ENCODE data around the gene COX7B2.

The COX7B2 gene

GRCh38 chr4:46886711-46887110, 22.3 kb downstream of the COX7B2 start:
- DNase-seq, result no peak

DNA sequence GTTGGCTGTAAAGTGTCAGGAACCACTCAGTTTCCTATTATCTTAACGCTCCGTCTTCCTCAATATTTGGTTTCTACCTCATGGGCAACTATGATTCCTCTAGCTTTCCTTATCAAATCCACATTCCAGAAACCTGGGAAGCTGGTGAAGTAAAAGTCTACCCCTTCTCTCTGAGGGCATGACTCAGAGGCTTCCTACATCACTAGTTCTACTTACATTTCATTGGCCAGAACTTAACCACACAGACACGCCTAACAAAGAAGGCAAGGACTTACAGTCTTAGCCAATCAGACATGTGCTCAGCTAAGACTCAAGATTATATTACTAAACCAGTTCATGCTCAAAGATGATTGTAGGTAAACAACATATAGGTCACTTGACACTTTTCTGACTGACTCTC, 30.4 kb downstream of the COX7B2 start:
- DNase-seq, result no peak

- DNase-seq, result no peak
Measured at GRCh38 chr4:46874811-46875210, 34.2 kb downstream of the COX7B2 start.

GRCh38 chr4:46870411-46870810, 38.6 kb downstream of the COX7B2 start:
- DNase-seq, result no peak

GRCh38 chr4:46856333-46856732, 52.7 kb downstream of the COX7B2 start:
- DNase-seq, result no peak

DNA sequence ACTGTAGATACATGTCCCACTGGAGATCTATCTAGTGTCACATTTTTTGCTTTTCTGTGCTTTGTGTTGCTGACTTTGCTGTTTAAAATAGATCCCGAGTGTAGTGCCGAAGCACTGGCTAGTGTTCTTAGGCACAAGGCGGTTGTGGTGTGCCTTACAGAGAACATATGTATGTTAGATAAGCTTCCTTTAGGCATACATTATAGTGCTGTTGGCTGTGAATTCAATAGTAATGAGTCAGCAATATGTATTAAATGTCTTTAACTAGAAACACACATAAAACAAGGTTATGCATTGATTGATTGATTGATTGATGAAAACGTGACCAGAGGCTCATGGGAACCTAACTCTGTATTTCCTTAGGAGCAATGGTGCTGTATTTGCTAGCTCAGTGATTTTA, 56.2 kb downstream of the COX7B2 start:
- DNase-seq, result no peak

- no peak for DNase-seq
Measured at GRCh38 chr4:46850026-46850425, 59.0 kb downstream of the COX7B2 start.

GRCh38 chr4:46844325-46844917, 64.6 kb downstream of the COX7B2 start:
- DNase-seq, result peak; percentile 15

DNA sequence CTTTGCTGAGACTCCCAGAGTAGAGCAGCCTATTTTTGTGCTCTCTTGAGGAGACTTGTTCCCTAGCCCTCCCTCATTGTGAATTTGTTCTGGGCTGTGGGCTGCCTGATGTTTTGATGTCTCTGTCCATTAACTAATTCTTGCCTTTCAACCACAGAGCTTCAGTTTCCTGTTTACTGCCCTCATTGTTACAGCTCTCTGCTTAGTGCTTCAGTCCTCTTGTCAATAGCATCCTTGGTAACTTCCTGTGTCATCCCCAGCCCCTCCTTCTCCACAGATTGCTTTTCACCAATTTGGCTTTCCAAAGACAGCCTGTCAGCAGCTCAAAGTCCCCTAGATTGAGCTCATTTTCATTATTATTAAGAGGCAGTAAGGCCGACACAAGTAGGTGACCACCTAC, 69.9 kb downstream of the COX7B2 start:
- DNase-seq, result no peak

- DNase-seq, result no peak
Measured at GRCh38 chr4:46837639-46838038, 71.4 kb downstream of the COX7B2 start.

- DNase-seq, result no peak
Measured at GRCh38 chr4:46836584-46836983, 72.5 kb downstream of the COX7B2 start.

DNA sequence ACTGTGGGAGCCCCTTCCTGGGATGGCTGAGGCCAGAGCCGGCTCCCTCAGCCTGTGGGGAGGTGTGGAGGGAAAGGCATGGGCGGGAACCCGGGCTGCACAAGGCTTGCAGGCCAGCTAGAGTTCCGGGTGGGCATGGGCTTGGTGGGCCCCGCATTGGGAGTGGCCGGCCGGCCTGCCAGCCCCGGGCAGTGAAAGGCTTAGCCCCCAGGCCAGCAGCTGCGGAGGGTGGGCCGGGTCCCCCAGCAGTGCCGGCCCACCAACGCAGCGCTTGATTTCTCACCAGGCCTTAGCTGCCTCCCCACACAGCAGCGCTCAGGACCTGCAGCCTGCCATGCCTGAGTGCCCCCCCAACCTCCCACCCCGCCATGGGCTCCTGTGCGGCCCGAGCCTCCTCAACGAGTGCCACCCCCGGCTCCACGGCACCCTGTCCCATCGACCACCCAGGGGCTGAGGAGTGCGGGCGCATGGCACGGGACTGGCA, 78.0 kb downstream of the COX7B2 start:
- DNase-seq, result no peak

GRCh38 chr4:46820154-46820553, 88.9 kb downstream of the COX7B2 start:
- no peak for DNase-seq

DNA sequence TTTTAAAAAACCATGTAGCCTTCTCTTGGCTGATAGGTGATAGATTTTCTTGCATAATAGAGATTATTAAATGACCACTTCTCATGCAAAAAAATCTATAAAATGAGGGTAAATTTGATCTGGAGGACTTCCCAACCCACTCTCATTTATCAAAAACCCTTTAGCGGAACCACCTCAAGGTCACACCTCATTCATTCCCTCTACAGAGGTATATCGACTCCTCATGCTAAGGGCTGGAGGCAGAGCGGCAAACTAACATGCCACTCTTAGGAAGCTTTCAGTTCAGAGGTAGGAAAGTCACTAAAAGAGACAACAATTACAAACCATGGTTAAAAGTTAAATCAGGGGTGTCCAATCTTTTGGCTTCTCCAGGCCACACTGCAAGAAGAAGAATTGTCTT, 90.0 kb downstream of the COX7B2 start:
- DNase-seq, result no peak

DNA sequence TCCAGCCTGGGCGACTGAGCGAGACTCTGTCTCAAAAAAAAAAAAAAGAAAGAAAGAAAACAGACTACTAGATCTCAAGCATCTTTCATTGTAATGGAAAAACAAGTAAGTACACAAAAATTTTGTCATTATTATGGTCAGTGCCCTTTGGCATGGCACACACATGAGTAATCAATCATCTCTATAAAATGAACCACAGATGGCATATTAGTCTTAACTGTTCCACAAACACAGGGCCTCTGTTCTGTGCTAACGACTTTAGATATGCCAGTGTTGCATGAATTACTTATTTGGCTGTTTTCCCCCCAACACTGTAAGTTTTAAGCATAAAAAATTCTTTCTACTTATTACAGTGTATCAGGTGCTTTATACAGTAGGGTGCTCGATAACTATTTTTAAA, 90.4 kb downstream of the COX7B2 start:
- no peak for DNase-seq

DNA sequence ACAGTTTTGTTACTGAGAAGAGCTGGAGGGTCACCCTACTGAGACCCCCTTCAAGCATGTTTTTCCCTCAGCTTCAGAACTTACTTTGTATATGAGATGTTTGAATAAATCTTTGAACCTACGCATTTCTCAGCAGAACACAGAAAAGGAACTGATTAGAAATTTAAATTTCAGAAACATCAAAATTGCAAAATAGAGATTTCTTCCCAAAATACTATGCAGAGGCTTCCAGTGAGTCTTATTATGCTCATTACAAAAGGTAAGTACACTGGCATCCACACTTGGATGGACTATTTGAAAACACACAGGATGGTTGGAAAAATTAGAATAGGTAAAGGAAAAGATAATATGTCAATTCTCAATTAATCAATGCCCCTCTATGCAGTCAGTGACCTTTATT, 91.2 kb downstream of the COX7B2 start:
- no peak for DNase-seq

DNA sequence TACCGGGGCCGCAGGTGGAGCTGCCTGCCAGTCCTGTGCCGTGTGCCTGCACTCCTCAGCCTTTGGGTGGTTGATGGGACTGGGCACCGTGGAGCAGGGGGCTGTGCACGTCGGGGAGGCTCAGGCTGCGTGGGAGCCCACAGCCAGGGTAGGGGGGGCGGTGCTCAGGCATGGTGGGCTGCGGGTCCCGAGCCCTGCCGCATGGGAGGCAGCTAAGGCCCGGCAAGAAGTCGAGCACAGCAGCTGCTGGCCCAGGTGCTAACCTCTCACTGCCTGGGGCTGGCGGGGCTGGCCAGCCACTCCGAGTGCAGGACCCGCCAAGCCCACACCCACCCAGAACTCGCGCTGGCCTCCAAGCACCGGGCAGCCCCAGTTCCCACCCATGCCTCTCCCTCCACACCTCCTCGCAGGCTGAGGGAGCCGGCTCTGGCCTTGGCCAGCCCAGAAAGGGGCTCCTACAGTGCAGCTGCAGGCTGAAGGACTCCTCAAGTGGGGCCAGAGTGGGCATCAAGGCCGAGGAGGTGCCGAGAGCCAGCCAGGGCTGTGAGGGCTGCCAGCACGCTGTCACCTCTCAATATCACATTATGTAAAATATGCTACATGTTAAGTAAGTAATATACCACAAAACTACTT, 104.1 kb downstream of the COX7B2 start:
- no peak for DNase-seq

DNA sequence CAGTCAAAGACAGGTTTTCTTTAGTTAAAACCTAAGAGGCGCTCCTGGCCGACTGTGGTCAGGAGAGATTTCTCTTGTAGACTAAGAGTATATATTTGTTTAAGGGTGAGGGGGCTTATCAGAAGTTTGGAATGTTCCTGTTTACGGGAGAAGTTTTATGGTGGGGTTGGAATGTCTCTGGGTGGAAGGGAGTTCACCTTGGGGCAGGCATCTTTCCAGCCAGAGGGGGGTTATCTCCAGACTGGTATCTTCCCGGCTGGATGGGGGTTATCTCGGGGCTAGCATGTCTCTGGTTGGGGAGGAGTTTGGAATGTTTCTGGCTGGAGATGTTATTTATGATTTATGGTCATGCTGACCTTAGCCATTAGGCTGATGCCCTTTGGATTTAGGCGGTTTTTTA, 116.0 kb downstream of the COX7B2 start:
- no peak for DNase-seq

DNA sequence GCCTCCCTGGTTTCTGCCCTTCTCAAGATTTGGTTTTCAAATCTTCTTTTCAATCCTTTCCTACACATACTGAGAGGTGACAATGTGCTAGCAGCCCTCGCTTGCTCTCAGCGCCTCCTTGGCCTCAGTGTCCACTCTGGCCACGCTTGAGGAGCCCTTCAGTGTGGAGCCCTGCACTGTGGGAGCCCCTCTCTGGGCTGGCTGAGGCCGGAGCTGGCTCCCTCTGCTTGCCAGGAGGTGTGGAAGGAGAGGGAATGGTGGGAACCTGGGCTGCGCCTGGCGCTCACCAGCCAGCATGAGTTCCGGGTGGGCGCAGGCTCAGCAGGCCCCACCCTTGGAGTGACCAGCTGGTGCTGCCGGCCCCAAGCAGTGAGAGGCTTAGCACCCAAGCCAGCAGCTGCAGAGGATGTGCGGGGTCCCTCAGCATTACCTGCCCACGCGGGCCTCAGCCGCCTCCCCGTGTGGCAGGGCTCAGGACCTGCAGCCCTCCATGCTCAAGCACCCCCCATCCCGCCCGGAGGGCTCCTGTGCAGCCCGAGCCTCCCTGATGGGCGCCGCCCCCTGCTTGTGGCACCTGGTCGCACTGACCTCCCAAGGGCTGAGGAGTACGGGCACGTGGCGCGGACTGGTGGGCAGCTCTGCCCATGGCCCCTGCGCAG, 127.5 kb downstream of the COX7B2 start:
- DNase-seq, result no peak

DNA sequence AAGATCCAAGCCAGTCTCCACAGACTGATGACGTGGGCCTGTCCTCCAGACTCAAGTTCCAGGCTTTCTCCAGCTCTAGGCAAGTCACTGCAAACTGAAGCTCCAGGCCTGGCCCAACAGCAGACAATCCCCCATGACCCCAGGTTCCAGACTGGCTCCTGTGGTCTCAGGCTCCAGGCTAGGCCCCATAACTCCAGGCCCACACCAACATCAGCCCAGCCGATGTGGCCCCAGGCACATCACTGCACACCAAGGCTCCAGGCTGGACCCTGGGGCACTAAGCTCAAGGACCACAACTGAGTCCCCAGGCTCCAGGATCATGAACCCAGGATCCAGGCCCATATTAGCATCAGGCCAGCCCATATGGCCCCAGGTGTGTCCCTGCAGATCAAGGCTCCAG, 143.6 kb downstream of the COX7B2 start:
- DNase-seq, result no peak

DNA sequence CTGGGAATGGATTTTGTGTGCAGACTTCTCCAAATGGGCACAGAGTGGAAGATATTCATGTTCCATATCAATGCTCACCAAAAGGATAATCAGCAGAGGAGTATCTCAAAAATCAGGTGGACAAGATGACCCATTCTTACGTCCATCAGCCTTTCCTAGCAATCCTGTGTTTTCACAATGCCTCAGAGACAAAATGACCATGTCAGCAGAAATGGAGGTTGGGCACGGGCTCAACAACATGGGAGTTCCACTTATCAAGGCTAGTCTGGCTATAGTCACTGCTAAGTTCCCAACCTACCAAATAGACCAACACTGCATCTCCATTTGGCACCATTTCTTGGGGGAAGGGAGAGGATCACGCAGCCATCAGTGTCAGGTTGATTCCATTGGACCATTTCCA, 179.0 kb downstream of the COX7B2 start:
- DNase-seq, result no peak

GRCh38 chr4:46720055-46720454, 189.0 kb downstream of the COX7B2 start:
- no peak for DNase-seq

DNA sequence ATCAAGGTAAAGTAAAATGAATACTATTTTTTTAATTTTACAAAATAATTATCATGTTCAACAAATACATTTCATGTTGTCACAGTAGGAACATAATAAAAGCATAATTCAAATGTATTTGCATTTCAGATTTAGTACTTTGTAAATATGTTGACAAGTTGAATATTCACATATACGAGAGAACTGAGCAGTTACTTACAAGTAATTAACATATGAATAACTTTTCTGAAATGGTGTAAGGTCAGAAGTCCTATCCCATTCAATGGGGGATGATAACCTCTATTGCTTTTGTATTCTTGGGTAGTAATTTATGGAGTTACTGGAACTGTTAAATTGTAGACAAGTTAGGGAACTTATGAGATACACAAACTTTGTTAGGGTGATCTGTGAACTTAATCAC, 191.1 kb downstream of the COX7B2 start:
- no peak for DNase-seq

DNA sequence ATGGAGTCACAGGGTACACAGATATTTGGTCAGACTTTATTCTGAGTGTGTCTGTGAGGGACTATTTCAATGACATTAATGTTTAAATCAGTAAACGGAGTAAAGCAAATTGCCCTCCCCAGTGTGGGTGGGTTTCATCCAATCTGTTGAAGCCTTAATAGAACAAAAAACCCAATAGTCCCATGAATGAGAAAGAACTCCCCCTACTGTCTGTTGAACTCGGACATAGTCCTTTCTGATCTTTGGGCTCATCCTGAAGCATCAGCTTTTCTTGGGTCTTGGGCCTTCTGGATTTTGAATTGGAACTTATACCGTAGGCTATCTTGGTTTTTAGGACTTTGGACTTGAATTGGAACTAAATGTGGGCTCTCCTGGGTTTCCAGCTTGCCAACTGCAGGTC, 193.6 kb downstream of the COX7B2 start:
- DNase-seq, result no peak

GRCh38 chr4:46698891-46699290, 210.2 kb downstream of the COX7B2 start:
- DNase-seq, result no peak

All from stimulated activated CD4-positive, alpha-beta T cell treated with anti-CD3 and anti-CD28 coated beads, Interleukin-4, amount 100 ng/mL, for 1 hour (primary cell).